ENCODE measurements around the gene CCL14.
"Not testable (repeated sequence)": the region's sequence is repeated elsewhere in the genome, so short reads cannot be mapped to it uniquely, and the experiment has no call there.

CCL14 gene

GRCh38 chr17:35986643-35987042 is at the start of gene CCL14:
CCL14 (minus strand) TSS chr17:35986729; CDS start chr17:35986649, 80 bp downstream.
- in situ Hi-C loops (cut with HindIII; ENCODE audit: low sequenced_read_pairs) = no loop called here

GRCh38 chr17:36036235-36036634 is 49.7 kb upstream of the CCL14 start:
- in situ Hi-C loops (cut with HindIII; ENCODE audit: low sequenced_read_pairs) = no loop called here

- in situ Hi-C loops (cut with HindIII; ENCODE audit: low sequenced_read_pairs) = no loop called here
These were observed 47.6 kb upstream of the CCL14 start for GRCh38 chr17:36034127-36034526.

- in situ Hi-C loops (cut with HindIII; ENCODE audit: low sequenced_read_pairs) = no loop called here
These were observed 44.4 kb upstream of the CCL14 start for GRCh38 chr17:36030956-36031355.

- in situ Hi-C loops (cut with HindIII; ENCODE audit: low sequenced_read_pairs) = no loop called here
These were observed 41.2 kb upstream of the CCL14 start for GRCh38 chr17:36027761-36028160.

GRCh38 chr17:36024106-36024869 is 37.8 kb upstream of the CCL14 start:
- in situ Hi-C loops (cut with HindIII; ENCODE audit: low sequenced_read_pairs) = no loop called here

- in situ Hi-C loops (cut with HindIII; ENCODE audit: low sequenced_read_pairs) = no loop called here
These were observed 32.9 kb upstream of the CCL14 start for GRCh38 chr17:36019423-36019822.

- in situ Hi-C loops (cut with HindIII; ENCODE audit: low sequenced_read_pairs) = no loop called here
These were observed 31.3 kb upstream of the CCL14 start, which contains the start of gene CCL23 for GRCh38 chr17:36017799-36018198. CCL23 (minus strand) TSS chr17:36017972; CDS start chr17:36017897, 75 bp downstream.

GRCh38 chr17:36016555-36016954 is 30.0 kb upstream of the CCL14 start:
- in situ Hi-C loops (cut with HindIII; ENCODE audit: low sequenced_read_pairs) = no loop called here

GRCh38 chr17:36015895-36016294 is 29.4 kb upstream of the CCL14 start:
- in situ Hi-C loops (cut with HindIII; ENCODE audit: low sequenced_read_pairs) = not testable (repeated sequence)

GRCh38 chr17:36014946-36015345 is 28.4 kb upstream of the CCL14 start:
- in situ Hi-C loops (cut with HindIII; ENCODE audit: low sequenced_read_pairs) = no loop called here

- in situ Hi-C loops (cut with HindIII; ENCODE audit: low sequenced_read_pairs) = no loop called here
These were observed 24.7 kb upstream of the CCL14 start for GRCh38 chr17:36011201-36011600.

GRCh38 chr17:36008998-36009665 is 22.6 kb upstream of the CCL14 start:
- in situ Hi-C loops (cut with HindIII; ENCODE audit: low sequenced_read_pairs) = no loop called here

GRCh38 chr17:36004594-36005108 is 18.1 kb upstream of the CCL14 start:
- in situ Hi-C loops (cut with HindIII; ENCODE audit: low sequenced_read_pairs) = no loop called here

- in situ Hi-C loops (cut with HindIII; ENCODE audit: low sequenced_read_pairs) = no loop called here
These were observed 16.1 kb upstream of the CCL14 start for GRCh38 chr17:36002631-36003030.

GRCh38 chr17:36001862-36002603 is 15.5 kb upstream of the CCL14 start:
- in situ Hi-C loops (cut with HindIII; ENCODE audit: low sequenced_read_pairs) = no loop called here

- in situ Hi-C loops (cut with HindIII; ENCODE audit: low sequenced_read_pairs) = no loop called here
These were observed 14.7 kb upstream of the CCL14 start, which contains the start of gene CCL15 for GRCh38 chr17:36001110-36001771. CCL15 (minus strand) TSS chr17:36001553; CDS start chr17:36001492, 61 bp downstream.

- in situ Hi-C loops (cut with HindIII; ENCODE audit: low sequenced_read_pairs) = no loop called here
These were observed 14.2 kb upstream of the CCL14 start for GRCh38 chr17:36000732-36001109.

GRCh38 chr17:35998756-35999155 is 12.2 kb upstream of the CCL14 start:
- in situ Hi-C loops (cut with HindIII; ENCODE audit: low sequenced_read_pairs) = no loop called here

- in situ Hi-C loops (cut with HindIII; ENCODE audit: low sequenced_read_pairs) = no loop called here
These were observed 11.6 kb upstream of the CCL14 start for GRCh38 chr17:35998018-35998545.

Data from DLD1 (cell line).